GM21381 (cell line): Measurements from ENCODE around the gene SNAPC4.
"Not testable (repeated sequence)": the region's sequence is repeated elsewhere in the genome, so short reads cannot be mapped to it uniquely, and the experiment has no call there.

Experiments
- ATAC-seq: cut with Tn5 transposase; IDR thresholded peaks from one replicate; pipeline ENCODE4 v1.9.1; 2021; ENCODE audit warnings: mild to moderate bottlenecking, moderate library complexity; ENCODE audit not compliant: unreplicated experiment

Gene SNAPC4

GRCh38 chr9:136410500-136411287 lies 10.7 kb upstream of the SNAPC4 start, which contains the start of the genes ENTR1 and PMPCA:
ENTR1 (minus strand) TSS chr9:136410614; CDS start chr9:136410397, 217 bp downstream.
PMPCA (plus strand) TSS chr9:136410658; CDS start chr9:136410669, 11 bp downstream.
- peak; percentile 86 for ATAC-seq

GRCh38 chr9:136409557-136410455 lies 9.8 kb upstream of the SNAPC4 start:
- ATAC-seq = peak; percentile 36

- ATAC-seq = no peak
These were observed 7.9 kb upstream of the SNAPC4 start for GRCh38 chr9:136407911-136408310.

GRCh38 chr9:136407061-136407460 lies 7.1 kb upstream of the SNAPC4 start:
- ATAC-seq = not testable (repeated sequence)

GRCh38 chr9:136405904-136406303 lies 5.9 kb upstream of the SNAPC4 start:
- not testable (repeated sequence) for ATAC-seq

- ATAC-seq = no peak
These were observed 5.5 kb upstream of the SNAPC4 start for GRCh38 chr9:136405481-136405880.

- ATAC-seq = no peak
These were observed 4.8 kb upstream of the SNAPC4 start for GRCh38 chr9:136404801-136405136.

- ATAC-seq = no peak
These were observed 4.2 kb upstream of the SNAPC4 start for GRCh38 chr9:136403915-136404800.

GRCh38 chr9:136403538-136403914 lies 3.6 kb upstream of the SNAPC4 start:
- ATAC-seq = no peak

GRCh38 chr9:136402067-136402466 lies 2.1 kb upstream of the SNAPC4 start:
- ATAC-seq = no peak

GRCh38 chr9:136401173-136401922 lies 1.4 kb upstream of the SNAPC4 start:
- no peak for ATAC-seq

GRCh38 chr9:136399176-136400037 lies 563 bp downstream of the SNAPC4 start:
- ATAC-seq = peak; percentile 25

GRCh38 chr9:136398286-136398685 lies 1.7 kb downstream of the SNAPC4 start:
- no peak for ATAC-seq

GRCh38 chr9:136397643-136398042 lies 2.3 kb downstream of the SNAPC4 start:
- ATAC-seq = no peak

- ATAC-seq = no peak
These were observed 3.8 kb downstream of the SNAPC4 start for GRCh38 chr9:136396219-136396515.

- no peak for ATAC-seq
These were observed 4.4 kb downstream of the SNAPC4 start for GRCh38 chr9:136395345-136396218.

- no peak for ATAC-seq
These were observed 5.0 kb downstream of the SNAPC4 start for GRCh38 chr9:136395020-136395340.

- no peak for ATAC-seq
These were observed 5.5 kb downstream of the SNAPC4 start for GRCh38 chr9:136394312-136395019.
